Measurements from ENCODE around the gene HELQ.
"Not testable (repeated sequence)": the region's sequence is repeated elsewhere in the genome, so short reads cannot be mapped to it uniquely, and the experiment has no call there.

The HELQ gene

GRCh38 chr4:83438719-83439118 is 16.9 kb downstream of the HELQ start:
- no peak for DNase-seq

GRCh38 chr4:83436680-83437079 is 18.9 kb downstream of the HELQ start:
- DNase-seq = no peak

GRCh38 chr4:83431200-83431599 is 24.4 kb downstream of the HELQ start:
- DNase-seq = no peak

GRCh38 chr4:83418211-83418610 is 37.4 kb downstream of the HELQ start:
- DNase-seq = no peak

GRCh38 chr4:83417566-83417965 is 38.1 kb downstream of the HELQ start:
- no peak for DNase-seq

- DNase-seq = no peak
These were observed 41.9 kb downstream of the HELQ start for GRCh38 chr4:83413676-83414075.

- DNase-seq = no peak
These were observed 46.7 kb downstream of the HELQ start for GRCh38 chr4:83408908-83409307.

GRCh38 chr4:83405844-83406816 is 49.5 kb downstream of the HELQ start:
- DNase-seq = no peak

GRCh38 chr4:83398158-83398557 is 57.5 kb downstream of the HELQ start:
- DNase-seq = not testable (repeated sequence)

GRCh38 chr4:83393908-83394307 is 61.7 kb downstream of the HELQ start:
- DNase-seq = no peak

GRCh38 chr4:83392562-83392961 is 63.1 kb downstream of the HELQ start:
- DNase-seq = no peak

GRCh38 chr4:83390944-83391343 is 64.7 kb downstream of the HELQ start:
- DNase-seq = peak in 1 of 2 experiments; percentile 44

- no peak for DNase-seq
These were observed 65.7 kb downstream of the HELQ start for GRCh38 chr4:83389756-83390505.

- DNase-seq = no peak
These were observed 66.4 kb downstream of the HELQ start for GRCh38 chr4:83389037-83389720.

- DNase-seq = no peak
These were observed 67.3 kb downstream of the HELQ start for GRCh38 chr4:83388313-83388676.

GRCh38 chr4:83387476-83388312 is 67.9 kb downstream of the HELQ start:
- no peak for DNase-seq

- DNase-seq = no peak
These were observed 68.6 kb downstream of the HELQ start for GRCh38 chr4:83387012-83387411.

GRCh38 chr4:83382850-83383249 is 72.8 kb downstream of the HELQ start:
- DNase-seq = no peak

GRCh38 chr4:83381173-83381572 is 74.5 kb downstream of the HELQ start:
- no peak for DNase-seq

GRCh38 chr4:83378419-83378818 is 77.2 kb downstream of the HELQ start:
- DNase-seq = no peak

- no peak for DNase-seq
These were observed 82.7 kb downstream of the HELQ start for GRCh38 chr4:83372931-83373330.

GRCh38 chr4:83371936-83372335 is 83.7 kb downstream of the HELQ start:
- no peak for DNase-seq

GRCh38 chr4:83371235-83371634 is 84.4 kb downstream of the HELQ start:
- DNase-seq = no peak
